HCT116 (cell line): ENCODE measurements around the gene TTR. TPM values are rescaled to one million over a fixed set of nuclear protein-coding genes. Genes with fewer than 3 reads are reported as not detected.

Experiments
- ATAC-seq: fragments of 200-7000 bp; cut with Tn5 transposase; 2 replicates; pipeline ENCODE4 v1.9.1; 2020; ENCODE audit warnings: mild to moderate bottlenecking, moderate library complexity
- BruUV-seq: library from RNA; stranded (reverse); fragments of 400-500 nt; replicated peaks from 2 replicates; lab custom pipeline; 2021; lab: Mats Ljungman, UMichigan
- CTCF ChIA-PET: fragments of 300-600 bp; sonication (Branson Sonifier 250); formaldehyde crosslinking; loops from one replicate; lab custom pipeline; 2021; ENCODE audit warnings: antibody characterized with exemption; lab: Charles Lee
- POLR2A ChIA-PET: fragments of 300-600, 350-600 bp; sonication (Branson Sonifier 250); formaldehyde crosslinking; loops from one replicate; lab custom pipeline; 2021; ENCODE audit warnings: antibody characterized with exemption; lab: Charles Lee
- RAD21 ChIA-PET, 2 experiments: fragments of 300-600 bp; sonication (Branson Sonifier 250); formaldehyde crosslinking; loops; one replicate each; lab custom pipeline; 2023; ENCODE audit warnings: low total read pairs in 2 of 2; ENCODE audit not compliant: uncharacterized antibody in 2 of 2, unreplicated experiment in 2 of 2, low non-redundant PET in 1 of 2; lab: Charles Lee
- DNase-seq: peaks from one replicate; pipeline ENCODE4 v3.0.0-alpha.2; 2010; ENCODE audit warnings: low read depth, low spot score
- H2AFZ ChIP-seq: fragments of 200-600 bp; shearing (Covaris generic), sonication (generic); 2 replicates; pipeline ENCODE4 v1.6.1; 2017; ENCODE audit warnings: low read depth, mixed run types, mixed read lengths, antibody characterized with exemption, low read length; ENCODE audit not compliant: poor library complexity, severe bottlenecking
- H3K27ac ChIP-seq: 2 replicates; pipeline ENCODE4 v1.5.1; 2012; ENCODE audit warnings: low read depth, low read length
- H3K27me3 ChIP-seq: fragments of 200-600 bp; sonication (generic); 2 replicates; pipeline ENCODE4 v1.6.1; 2016; ENCODE audit warnings: mixed run types, low read length, mixed read lengths; ENCODE audit not compliant: insufficient read depth
- H3K36me3 ChIP-seq, 2 experiments: fragments of 200-500 bp in 1 of 2; fragments of 200-600 bp in 1 of 2; sonication (Bioruptor generic) in 1 of 2; sonication (generic) in 1 of 2; 2 replicates each; pipeline versions ENCODE4 v1.5.1 to v1.6.1; 2014 to 2016; ENCODE audit warnings: low read length in 2 of 2, inconsistent platforms in 1 of 2, mixed read lengths in 1 of 2, mixed run types in 1 of 2; ENCODE audit not compliant: insufficient read depth in 2 of 2, control insufficient read depth in 1 of 2
- H3K4me1 ChIP-seq, 2 experiments: fragments of 200-600 bp in 1 of 2; sonication (generic) in 1 of 2; 2 replicates each; pipeline versions ENCODE4 v1.5.1 to v1.6.1; 2012 to 2017; ENCODE audit warnings: low read length in 2 of 2, inconsistent platforms in 1 of 2, mild to moderate bottlenecking in 1 of 2, mixed read lengths in 1 of 2, mixed run types in 1 of 2, moderate library complexity in 1 of 2; ENCODE audit not compliant: insufficient read depth in 2 of 2, control insufficient read depth in 1 of 2
- H3K4me2 ChIP-seq: fragments of 200-600 bp; sonication (generic); 2 replicates; pipeline ENCODE4 v1.6.1; 2017; ENCODE audit warnings: mixed run types, low read length, mixed read lengths
- H3K4me3 ChIP-seq, 2 experiments: fragments of 200-600 bp in 1 of 2; sonication (generic) in 1 of 2; replicated peaks in 1 of 2; 2 replicates each; pipeline ENCODE4 v1.5.1; 2011 to 2016; ENCODE audit warnings: low read length in 2 of 2, control low read depth in 1 of 2, low read depth in 1 of 2, mild to moderate bottlenecking in 1 of 2, mixed read lengths in 1 of 2, mixed run types in 1 of 2
- H3K79me2 ChIP-seq: fragments of 200-600 bp; sonication (generic); 2 replicates; pipeline ENCODE4 v1.6.1; 2017; ENCODE audit warnings: mild to moderate bottlenecking, mixed run types, low read length, moderate library complexity, mixed read lengths; ENCODE audit not compliant: insufficient read depth
- H3K9ac ChIP-seq: fragments of 200-600 bp; sonication (generic); 2 replicates; pipeline ENCODE4 v1.6.1; 2016; ENCODE audit warnings: low read length, mixed read lengths
- H3K9me2 ChIP-seq: fragments of 200-600 bp; sonication (generic), shearing (Covaris generic); 2 replicates; pipeline ENCODE4 v1.6.1; 2017; ENCODE audit warnings: mixed run types, mild to moderate bottlenecking, moderate library complexity; ENCODE audit not compliant: insufficient read depth
- H3K9me3 ChIP-seq, 2 experiments: fragments of 200-500 bp in 1 of 2; fragments of 200-600 bp in 1 of 2; sonication (Bioruptor generic) in 1 of 2; sonication (generic) in 1 of 2; 2 replicates each; pipeline ENCODE4 v1.6.1; 2014 to 2017; ENCODE audit warnings: low read length in 2 of 2, mixed read lengths in 2 of 2, inconsistent platforms in 1 of 2, low read depth in 1 of 2, mild to moderate bottlenecking in 1 of 2, mixed run types in 1 of 2, moderate library complexity in 1 of 2; ENCODE audit not compliant: control insufficient read depth in 1 of 2, insufficient read depth in 1 of 2
- H4K20me1 ChIP-seq: fragments of 200-600 bp; sonication (generic), shearing (Covaris generic); 2 replicates; pipeline ENCODE4 v1.6.1; 2017; ENCODE audit warnings: mixed run types, mild to moderate bottlenecking, moderate library complexity; ENCODE audit not compliant: insufficient read depth
- ATF3 ChIP-seq: IDR thresholded peaks from 2 replicates; pipeline ENCODE4 v1.6.1; 2012
- CEBPB ChIP-seq: IDR thresholded peaks from 2 replicates; pipeline ENCODE4 v1.6.1; 2012; ENCODE audit warnings: low read depth
- EGR1 ChIP-seq: IDR thresholded peaks from 2 replicates; pipeline ENCODE4 v1.6.1; 2012; ENCODE audit warnings: low read depth
- EZH2 ChIP-seq: fragments of 200-600 bp; sonication (generic); IDR thresholded peaks from 2 replicates; pipeline ENCODE4 v1.6.1; 2017; ENCODE audit warnings: antibody characterized with exemption, mixed run types
- EZH2phosphoT487 ChIP-seq: fragments of 200-600 bp; IDR thresholded peaks from 2 replicates; pipeline ENCODE4 v1.6.1; 2018; ENCODE audit warnings: antibody characterized with exemption, borderline replicate concordance
- FOSL1 ChIP-seq: IDR thresholded peaks from 2 replicates; pipeline ENCODE4 v1.6.1; 2012; ENCODE audit warnings: low read depth
- POLR2A ChIP-seq: IDR thresholded peaks from 2 replicates; pipeline ENCODE4 v1.7.0; 2011; ENCODE audit warnings: borderline replicate concordance; ENCODE audit not compliant: insufficient read depth, insufficient read length; ENCODE audit errors: extremely low read depth
- POLR2AphosphoS5 ChIP-seq: IDR thresholded peaks from 2 replicates; pipeline ENCODE4 v1.6.1; 2011; ENCODE audit warnings: mild to moderate bottlenecking, low read depth, low read length, moderate library complexity
- RAD21 ChIP-seq: IDR thresholded peaks from 2 replicates; pipeline ENCODE4 v1.6.1; 2012; ENCODE audit warnings: low read depth, mild to moderate bottlenecking
- REST ChIP-seq: IDR thresholded peaks from 2 replicates; pipeline ENCODE4 v1.6.1; 2012; ENCODE audit warnings: low read depth
- SIN3A ChIP-seq: IDR thresholded peaks from 2 replicates; pipeline ENCODE4 v1.6.1; 2012; ENCODE audit warnings: low read depth
- SP1 ChIP-seq: IDR thresholded peaks from 2 replicates; pipeline ENCODE4 v1.6.1; 2012; ENCODE audit warnings: low read depth
- SRF ChIP-seq: IDR thresholded peaks from 2 replicates; pipeline ENCODE4 v1.6.1; 2012; ENCODE audit warnings: low read depth
- ZNF274 ChIP-seq: fragments of 200-500 bp; sonication (Bioruptor generic); IDR thresholded peaks from 2 replicates; pipeline ENCODE4 v1.6.1; 2014; ENCODE audit warnings: mild to moderate bottlenecking, low read depth, low read length, inconsistent platforms
- intact Hi-C: fragments of 100-400 bp; cut with micrococcal nuclease; formaldehyde crosslinking; loops from 2 replicates; pipeline ENCODE4 v1.10.0; 2022
- total RNA-seq: library from RNA; stranded (reverse); gene quantifications from one replicate; pipeline ENCODE4 v1.2.1, GENCODE V29; 2021; ENCODE audit not compliant: unreplicated experiment

The TTR gene
- total RNA-seq, 1 experiment from 2014 or later = 1.2 TPM

GRCh38 chr18:31546476-31546875, 45.2 kb upstream of the TTR start:
- CTCF ChIA-PET = no interaction called here
- peaks cover 25 to 42% of the 10 kb centered on the region in 2 experiments for H3K36me3 ChIP-seq
- DNase-seq = no peak

More at GRCh38 chr18:31546476-31546875, 45.2 kb upstream of the TTR start:
- no peak for ATAC-seq
- Histone ChIP-seq H2AFZ (no peak overlapping the region), H3K9me2 (no peaks in the 10 kb centered on the region), H3K4me2 (no peak overlapping the region), H4K20me1 (no peaks in the 10 kb centered on the region), H3K27me3 (no peaks in the 10 kb centered on the region), H3K79me2 (no peaks in the 10 kb centered on the region), H3K9ac (no peak overlapping the region), H3K4me1 (no peaks in the 10 kb centered on the region), H3K27ac (no peak overlapping the region), H3K9me3 (no peaks in the 10 kb centered on the region), H3K4me3 (no peak overlapping the region)
- BruUV-seq = no TSS peak
- POLR2A ChIA-PET = no interaction called here
- RAD21 ChIA-PET = no interaction called here
- TF ChIP-seq SRF (no peak), CEBPB (no peak), SIN3A (no peak), ZNF274 (no peak), POLR2A (no peak), REST (no peak), ATF3 (no peak), RAD21 (no peak), EGR1 (no peak), FOSL1 (no peak), EZH2phosphoT487 (no peak), EZH2 (no peak), POLR2AphosphoS5 (no peak), SP1 (no peak)
- intact Hi-C loops = no loop called here
